ENCODE data around the gene ALK. TPM values are rescaled to one million over a fixed set of nuclear protein-coding genes. Genes with fewer than 3 reads are reported as not detected.

The ALK gene
- total RNA-seq, 2 donors from 2014 or later = 0.19 TPM; not detected in 1

DNA sequence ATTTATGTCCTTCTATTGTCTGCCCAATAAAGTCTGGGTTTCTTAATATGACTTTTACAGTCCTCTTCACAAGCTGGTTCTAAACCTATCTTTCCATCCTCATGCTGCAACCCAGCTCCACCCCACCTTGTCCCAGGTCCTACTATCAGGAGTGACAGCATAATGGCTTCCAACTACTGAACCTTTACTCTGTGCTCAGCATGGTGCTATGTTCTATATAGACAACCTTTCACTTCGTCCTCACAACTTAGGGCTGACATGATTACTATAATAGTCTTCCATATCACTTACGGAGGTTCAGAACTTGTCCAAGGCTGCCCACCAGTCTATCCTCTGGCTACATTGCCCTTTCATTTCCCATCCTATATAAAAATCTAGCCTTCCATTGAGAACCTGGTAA, 256.8 kb downstream of the ALK start:
- Histone ChIP-seq H3K36me3 (no peaks in the 10 kb centered on the region), H3K4me3 (no peak overlapping the region), H3K9me3 (no peaks in the 10 kb centered on the region), H3K27ac (no peak overlapping the region), H3K27me3 (no peaks in the 10 kb centered on the region), H3K9ac (ENCODE audit: low read depth in 2 of 2, low read length in 2 of 2) (no peak overlapping the region), H3K4me1 (no peaks in the 10 kb centered on the region)
- no peak for DNase-seq
- TF ChIP-seq, protein P1, sequence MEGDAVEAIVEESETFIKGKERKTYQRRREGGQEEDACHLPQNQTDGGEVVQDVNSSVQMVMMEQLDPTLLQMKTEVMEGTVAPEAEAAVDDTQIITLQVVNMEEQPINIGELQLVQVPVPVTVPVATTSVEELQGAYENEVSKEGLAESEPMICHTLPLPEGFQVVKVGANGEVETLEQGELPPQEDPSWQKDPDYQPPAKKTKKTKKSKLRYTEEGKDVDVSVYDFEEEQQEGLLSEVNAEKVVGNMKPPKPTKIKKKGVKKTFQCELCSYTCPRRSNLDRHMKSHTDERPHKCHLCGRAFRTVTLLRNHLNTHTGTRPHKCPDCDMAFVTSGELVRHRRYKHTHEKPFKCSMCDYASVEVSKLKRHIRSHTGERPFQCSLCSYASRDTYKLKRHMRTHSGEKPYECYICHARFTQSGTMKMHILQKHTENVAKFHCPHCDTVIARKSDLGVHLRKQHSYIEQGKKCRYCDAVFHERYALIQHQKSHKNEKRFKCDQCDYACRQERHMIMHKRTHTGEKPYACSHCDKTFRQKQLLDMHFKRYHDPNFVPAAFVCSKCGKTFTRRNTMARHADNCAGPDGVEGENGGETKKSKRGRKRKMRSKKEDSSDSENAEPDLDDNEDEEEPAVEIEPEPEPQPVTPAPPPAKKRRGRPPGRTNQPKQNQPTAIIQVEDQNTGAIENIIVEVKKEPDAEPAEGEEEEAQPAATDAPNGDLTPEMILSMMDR (IDR thresholded peaks at IDR 0.05) = no peak
- intact Hi-C loops (cut with DNase I) = no loop called here

DNA sequence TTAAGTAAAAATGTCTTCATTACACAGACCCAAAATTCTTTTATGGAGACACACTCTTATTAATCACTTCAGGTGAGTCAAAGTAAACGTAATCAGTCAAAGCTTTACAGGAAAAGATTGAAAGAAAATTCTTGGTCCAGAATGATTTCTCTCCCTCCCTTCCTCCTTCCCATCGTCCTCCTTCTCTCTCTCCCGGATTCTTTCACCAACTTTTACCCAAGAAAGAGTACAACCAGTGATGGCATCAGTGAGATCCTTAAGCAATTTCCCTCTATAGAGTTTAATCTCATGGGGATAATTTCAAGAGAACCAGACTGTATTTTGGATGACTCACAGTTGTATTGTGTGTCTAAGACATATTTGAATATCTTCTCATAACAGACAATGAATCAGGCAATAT, 258.1 kb downstream of the ALK start:
- Histone ChIP-seq H3K4me3 (no peak overlapping the region), H3K36me3 (no peaks in the 10 kb centered on the region), H3K9me3 (no peaks in the 10 kb centered on the region), H3K9ac (ENCODE audit: low read depth in 2 of 2, low read length in 2 of 2) (no peak overlapping the region), H3K27ac (no peak overlapping the region), H3K27me3 (no peaks in the 10 kb centered on the region), H3K4me1 (no peaks in the 10 kb centered on the region)
- no peak for DNase-seq
- intact Hi-C loops (cut with DNase I) = no loop called here
- TF ChIP-seq, protein P1 (IDR thresholded peaks at IDR 0.05) = no peak

DNA sequence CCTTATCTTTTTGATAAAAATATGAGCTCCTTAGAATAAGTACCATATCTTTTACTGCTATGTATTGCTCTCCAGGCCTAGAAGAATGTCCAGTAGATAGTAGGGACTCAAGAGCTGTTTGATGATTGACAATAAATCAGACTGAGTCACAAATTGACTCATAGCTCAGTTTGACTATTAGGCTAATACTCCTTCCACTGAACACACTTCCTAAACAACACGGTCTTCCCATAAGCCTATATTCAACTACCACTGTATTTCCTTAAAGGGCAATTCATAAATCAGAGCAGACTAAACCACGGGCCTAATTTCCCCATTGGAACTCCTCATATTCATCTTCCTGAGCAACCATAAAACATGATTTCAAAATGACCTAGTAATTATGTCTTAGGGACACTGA, 258.5 kb downstream of the ALK start:
- intact Hi-C loops (cut with DNase I) = no loop called here
- H3K9ac ChIP-seq (ENCODE audit: low read depth in 2 of 2, low read length in 2 of 2) = no peak overlapping the region
- TF ChIP-seq, protein P1 (IDR thresholded peaks at IDR 0.05) = no peak

DNA sequence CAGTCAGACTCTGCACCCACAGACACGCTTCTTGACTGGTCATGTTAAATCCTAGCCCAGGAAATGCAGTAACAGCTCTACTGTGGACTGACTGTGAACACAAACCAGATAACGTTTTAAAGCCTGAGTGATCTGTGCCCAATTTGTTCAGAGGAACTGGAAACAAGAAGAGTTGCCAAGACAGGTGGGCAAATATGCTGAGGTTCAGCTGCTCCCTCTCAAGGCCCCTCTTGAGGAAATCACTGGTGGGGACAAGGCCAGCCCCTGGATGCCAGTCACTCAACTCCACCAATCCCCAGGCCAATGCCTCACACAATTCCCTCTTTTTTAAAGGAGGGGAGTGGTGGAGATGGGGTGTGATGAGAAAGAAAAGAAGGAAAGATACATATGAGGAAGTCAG, 261.2 kb downstream of the ALK start:
- H3K4me1 ChIP-seq = no peaks in the 10 kb centered on the region
- TF ChIP-seq, protein P1 (IDR thresholded peaks at IDR 0.05) = no peak
- H3K9me3 ChIP-seq = no peaks in the 10 kb centered on the region
- intact Hi-C loops (cut with DNase I) = no loop called here
- H3K9ac ChIP-seq (ENCODE audit: low read depth in 2 of 2, low read length in 2 of 2) = no peak overlapping the region
- no peak overlapping the region for H3K27ac ChIP-seq
- no peak for DNase-seq
- no peak overlapping the region for H3K4me3 ChIP-seq
- no peaks in the 10 kb centered on the region for H3K36me3 ChIP-seq
- H3K27me3 ChIP-seq = no peaks in the 10 kb centered on the region

More for the DNA sequence above, 258.5 kb downstream of the ALK start:
- DNase-seq = no peak
- Histone ChIP-seq H3K9me3 (no peaks in the 10 kb centered on the region), H3K27me3 (no peaks in the 10 kb centered on the region), H3K36me3 (no peaks in the 10 kb centered on the region), H3K4me1 (no peaks in the 10 kb centered on the region), H3K27ac (no peak overlapping the region), H3K4me3 (no peak overlapping the region)

DNA sequence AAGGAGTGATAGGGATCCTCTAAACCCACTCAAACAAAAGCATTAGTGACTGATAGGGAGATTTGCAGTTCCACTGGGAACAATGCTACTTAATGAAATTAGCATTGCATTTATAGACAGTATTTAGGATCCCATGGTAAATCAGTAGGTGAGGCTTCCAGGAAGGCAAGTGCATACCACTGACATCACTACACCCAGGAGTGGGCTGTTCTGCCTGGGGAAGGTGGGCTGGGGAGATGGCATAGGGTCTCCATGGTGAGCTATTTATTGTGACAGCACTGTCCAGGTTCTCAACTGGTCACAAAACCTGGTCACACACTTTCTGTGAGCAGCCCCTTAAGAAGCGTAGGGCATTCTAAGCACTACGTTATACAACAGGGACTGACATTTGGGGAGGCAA, 262.2 kb downstream of the ALK start:
- intact Hi-C loops (cut with DNase I) = no loop called here

More for the DNA sequence above, 262.2 kb downstream of the ALK start:
- H3K36me3 ChIP-seq = no peaks in the 10 kb centered on the region
- no peak for DNase-seq
- H3K27me3 ChIP-seq = no peaks in the 10 kb centered on the region
- no peak overlapping the region for H3K4me3 ChIP-seq
- no peak overlapping the region for H3K27ac ChIP-seq
- TF ChIP-seq, protein P1 (IDR thresholded peaks at IDR 0.05) = no peak
- H3K9ac ChIP-seq (ENCODE audit: low read depth in 2 of 2, low read length in 2 of 2) = no peak overlapping the region
- H3K4me1 ChIP-seq = no peaks in the 10 kb centered on the region
- no peaks in the 10 kb centered on the region for H3K9me3 ChIP-seq

Data from colonic mucosa (tissue), 4 donors.